GF-D8 (cell line): ENCODE results near the gene RAD51AP1.
"Not testable (repeated sequence)": the region's sequence is repeated elsewhere in the genome, so short reads cannot be mapped to it uniquely, and the experiment has no call there.

Source experiments
- DNase-seq: peaks from one replicate; lab custom pipeline; 2025; lab: John Stamatoyannopoulos, UW

RAD51AP1 gene, protein sequence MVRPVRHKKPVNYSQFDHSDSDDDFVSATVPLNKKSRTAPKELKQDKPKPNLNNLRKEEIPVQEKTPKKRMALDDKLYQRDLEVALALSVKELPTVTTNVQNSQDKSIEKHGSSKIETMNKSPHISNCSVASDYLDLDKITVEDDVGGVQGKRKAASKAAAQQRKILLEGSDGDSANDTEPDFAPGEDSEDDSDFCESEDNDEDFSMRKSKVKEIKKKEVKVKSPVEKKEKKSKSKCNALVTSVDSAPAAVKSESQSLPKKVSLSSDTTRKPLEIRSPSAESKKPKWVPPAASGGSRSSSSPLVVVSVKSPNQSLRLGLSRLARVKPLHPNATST

DNA sequence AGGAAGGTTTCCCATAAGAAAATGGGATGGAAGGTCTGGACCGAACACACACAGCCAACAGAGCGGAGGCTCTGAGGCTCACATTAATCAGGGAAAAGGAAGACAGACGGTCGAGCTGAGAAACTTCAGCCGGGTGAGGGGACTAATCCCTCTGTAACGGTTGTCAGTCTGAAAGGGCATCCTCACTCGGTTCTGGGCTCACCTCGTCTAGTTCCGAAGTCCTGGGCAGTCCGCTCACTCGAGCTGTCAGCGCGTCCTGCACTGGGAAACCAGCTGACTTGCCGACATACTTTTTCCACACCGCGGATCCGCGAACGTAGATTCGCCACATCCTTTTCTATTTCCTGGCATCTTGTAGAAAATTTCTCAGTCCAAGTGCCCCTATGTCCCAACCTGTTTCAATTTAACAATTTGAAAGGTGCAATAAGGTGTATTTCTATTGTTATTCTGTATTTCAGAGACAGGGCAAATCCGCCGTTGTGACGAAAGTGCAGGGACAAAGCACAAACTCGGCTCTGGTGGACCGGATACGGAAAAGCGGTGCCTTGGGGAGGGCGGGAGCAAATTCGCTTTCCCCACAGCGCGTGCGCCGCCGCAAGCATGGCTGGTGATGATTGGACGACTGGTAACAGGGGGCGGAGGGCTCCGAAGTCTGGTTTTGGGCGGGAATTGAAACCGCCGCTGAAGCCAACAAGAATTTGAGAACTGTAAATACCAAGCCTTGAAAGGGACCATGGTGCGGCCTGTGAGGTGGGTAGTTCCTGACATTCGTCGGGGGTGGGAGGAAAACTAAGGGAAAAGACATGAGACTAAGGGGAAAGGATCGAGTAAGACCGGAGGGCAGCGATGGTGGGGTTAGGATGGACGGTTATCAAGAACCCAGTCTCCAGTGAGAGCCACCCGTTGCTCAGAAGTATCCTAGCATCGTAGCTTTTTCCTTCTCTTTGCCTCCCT lies at the start of gene RAD51AP1:
TSS of gene RAD51AP1 (plus strand) at position 684 of the 954 bp plus-strand sequence. CDS start at position 734, 50 bp downstream.
- peak; percentile 90 for DNase-seq

DNA sequence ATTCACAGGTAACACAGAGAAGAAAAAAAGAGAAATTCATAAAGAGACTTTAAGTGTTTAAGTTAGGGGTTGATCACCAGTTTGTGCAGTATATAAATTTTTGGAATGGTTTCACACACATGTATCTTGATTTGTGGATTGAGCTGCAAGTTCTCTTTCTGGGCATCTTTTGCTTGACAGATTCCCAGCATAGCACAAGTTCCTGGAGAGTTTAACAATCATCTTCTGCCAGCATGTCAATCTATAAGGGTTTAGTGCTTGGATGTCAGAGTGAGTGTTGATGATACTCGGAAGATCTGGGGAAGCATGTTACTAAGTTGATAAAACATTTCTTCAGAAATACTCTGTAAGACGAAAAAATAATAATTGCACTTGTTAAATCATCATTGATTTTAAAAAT lies 49.1 kb upstream of the RAD51AP1 start:
- DNase-seq, result no peak

GRCh38 chr12:4490973-4491372 lies 47.7 kb upstream of the RAD51AP1 start:
- no peak for DNase-seq

DNA sequence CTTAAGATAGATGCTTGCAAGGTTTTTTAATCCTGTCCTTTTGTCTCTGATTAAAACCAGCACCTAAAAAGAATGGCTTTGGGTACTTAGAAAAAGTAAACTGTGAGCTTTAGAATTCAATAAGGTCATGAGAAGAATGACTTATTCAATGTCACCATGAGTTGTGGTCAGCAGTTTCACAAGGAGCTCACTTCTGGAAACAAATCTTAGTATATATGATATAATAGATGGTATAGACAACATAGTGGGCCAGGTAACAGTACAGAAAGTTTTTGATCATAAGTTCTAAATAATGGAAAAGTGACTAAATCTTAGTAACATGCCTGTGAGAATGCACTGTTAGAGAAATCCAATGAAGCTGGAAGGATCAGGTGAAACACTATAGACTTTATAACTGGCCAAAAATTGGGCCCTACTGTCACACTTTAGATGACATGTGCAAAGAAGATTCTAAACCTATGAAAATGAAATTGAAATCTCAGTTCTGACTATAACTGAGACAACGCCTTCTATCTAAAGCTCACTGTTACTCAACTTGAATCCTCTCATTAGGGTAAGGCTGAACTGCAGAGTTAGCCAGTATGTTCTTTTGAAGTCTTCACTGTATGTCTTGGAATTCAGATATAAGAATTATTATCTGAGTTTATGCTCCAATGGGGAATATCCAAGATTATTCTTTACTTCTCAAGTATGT lies 42.4 kb upstream of the RAD51AP1 start:
- DNase-seq, result no peak

DNA sequence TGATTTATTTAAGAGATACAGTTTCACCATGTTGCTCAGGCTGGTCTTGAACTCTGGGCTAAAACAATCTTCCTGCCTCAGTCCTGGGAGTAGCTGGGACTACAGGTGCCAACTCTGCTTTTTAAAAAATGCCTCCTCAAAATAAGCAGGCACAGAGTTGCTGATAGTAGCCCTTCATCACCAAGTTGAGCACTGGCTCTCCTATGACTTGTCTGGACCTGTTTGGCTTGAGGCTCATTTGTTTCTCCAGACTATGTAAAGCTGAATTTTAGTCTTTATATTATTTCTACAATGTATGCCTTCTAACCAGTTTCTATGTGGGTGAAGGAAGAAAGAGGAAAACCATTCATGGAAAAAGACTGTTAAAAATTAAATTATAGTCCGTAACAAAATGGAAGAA lies 39.5 kb upstream of the RAD51AP1 start:
- DNase-seq, result no peak

DNA sequence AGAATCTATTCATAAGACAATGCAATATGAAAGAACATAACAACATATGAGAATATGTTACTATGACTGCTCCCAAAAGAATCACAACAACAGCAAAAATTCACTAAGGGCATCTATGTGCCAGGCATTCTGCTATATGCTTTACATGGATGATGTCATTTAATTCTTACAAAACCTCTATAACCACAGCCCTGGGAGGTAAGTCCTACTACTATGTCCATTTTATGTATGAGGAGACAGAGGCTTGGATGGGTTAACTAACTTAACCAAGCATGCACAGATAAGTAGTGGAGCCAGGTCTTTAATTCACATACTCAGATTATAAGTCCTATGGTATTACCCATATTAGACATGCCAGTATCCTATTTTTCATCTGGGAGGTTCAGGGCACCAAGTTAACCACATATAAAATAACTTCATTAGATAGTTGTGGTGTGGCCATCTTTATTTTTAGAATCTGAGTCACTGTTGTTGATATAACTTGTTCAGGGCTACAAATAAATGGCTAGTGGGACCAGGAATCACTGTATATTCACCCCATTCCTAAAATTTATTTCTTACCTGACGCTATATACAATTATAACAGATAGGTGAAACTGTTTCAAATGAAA lies 33.2 kb upstream of the RAD51AP1 start:
- DNase-seq, result no peak

- no peak for DNase-seq
These were observed 32.3 kb upstream of the RAD51AP1 start for GRCh38 chr12:4506430-4506829.

- peak; percentile 11 for DNase-seq
These were observed 31.8 kb upstream of the RAD51AP1 start for GRCh38 chr12:4506870-4507269.

DNA sequence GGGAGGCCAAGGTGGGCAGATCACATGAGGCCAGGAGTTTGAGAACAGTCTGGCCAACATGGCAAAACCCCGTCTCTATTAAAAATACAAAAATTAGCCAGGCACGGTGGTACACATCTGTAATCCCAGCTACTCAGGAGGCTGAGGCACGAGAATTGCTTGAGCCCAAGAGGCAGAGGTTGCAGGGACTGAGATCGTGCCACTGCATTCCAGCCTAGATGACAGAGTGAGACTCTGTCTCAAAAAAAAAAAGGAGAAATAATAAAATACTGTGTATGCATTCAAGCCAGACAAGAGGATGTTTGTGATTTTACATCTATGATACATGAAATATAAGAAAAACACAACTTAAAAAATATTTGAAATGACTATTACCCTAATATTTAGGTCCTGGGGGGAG lies 30.2 kb upstream of the RAD51AP1 start:
- not testable (repeated sequence) for DNase-seq

DNA sequence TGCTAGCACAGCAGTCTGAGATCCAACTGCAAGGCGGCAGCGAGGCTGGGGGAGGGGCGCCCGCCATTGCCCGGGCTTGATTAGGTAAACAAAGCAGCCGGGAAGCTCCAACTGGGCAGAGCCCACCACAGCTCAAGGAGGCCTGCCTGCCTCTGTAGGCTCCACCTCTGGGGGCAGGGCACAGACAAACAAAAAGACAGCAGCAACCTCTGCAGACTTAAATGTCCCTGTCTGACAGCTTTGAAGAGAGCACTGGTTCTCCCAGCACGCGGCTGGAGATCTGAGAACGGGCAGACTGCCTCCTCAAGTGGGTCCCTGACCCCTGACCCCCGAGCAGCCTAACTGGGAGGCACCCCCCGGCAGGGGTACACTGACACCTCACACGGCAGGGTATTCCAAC lies 29.4 kb upstream of the RAD51AP1 start:
- DNase-seq, result not testable (repeated sequence)

- no peak for DNase-seq
These were observed 20.5 kb upstream of the RAD51AP1 start for GRCh38 chr12:4518106-4518728.

GRCh38 chr12:4523443-4523842 lies 15.2 kb upstream of the RAD51AP1 start:
- DNase-seq, result not testable (repeated sequence)

- DNase-seq, result no peak
These were observed 11.7 kb upstream of the RAD51AP1 start for GRCh38 chr12:4526923-4527546.

DNA sequence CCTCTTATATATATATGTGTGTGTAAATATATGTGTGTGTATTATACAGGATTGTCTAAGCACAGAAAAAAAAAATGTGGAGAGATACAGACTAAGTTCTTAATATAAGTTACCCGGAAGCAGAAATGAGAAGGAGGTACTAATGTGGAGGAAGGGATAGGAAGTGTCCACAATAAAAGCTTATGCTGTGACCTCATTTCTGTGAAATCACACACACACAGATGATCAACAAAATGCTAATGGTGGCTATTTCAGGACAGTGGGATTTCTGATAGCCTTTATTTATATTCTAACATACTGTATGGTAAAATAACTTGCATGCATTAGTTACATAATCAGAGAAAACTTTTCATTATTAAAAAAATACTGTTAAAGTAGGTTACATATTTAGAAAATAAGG lies 8.5 kb upstream of the RAD51AP1 start:
- DNase-seq, result no peak

DNA sequence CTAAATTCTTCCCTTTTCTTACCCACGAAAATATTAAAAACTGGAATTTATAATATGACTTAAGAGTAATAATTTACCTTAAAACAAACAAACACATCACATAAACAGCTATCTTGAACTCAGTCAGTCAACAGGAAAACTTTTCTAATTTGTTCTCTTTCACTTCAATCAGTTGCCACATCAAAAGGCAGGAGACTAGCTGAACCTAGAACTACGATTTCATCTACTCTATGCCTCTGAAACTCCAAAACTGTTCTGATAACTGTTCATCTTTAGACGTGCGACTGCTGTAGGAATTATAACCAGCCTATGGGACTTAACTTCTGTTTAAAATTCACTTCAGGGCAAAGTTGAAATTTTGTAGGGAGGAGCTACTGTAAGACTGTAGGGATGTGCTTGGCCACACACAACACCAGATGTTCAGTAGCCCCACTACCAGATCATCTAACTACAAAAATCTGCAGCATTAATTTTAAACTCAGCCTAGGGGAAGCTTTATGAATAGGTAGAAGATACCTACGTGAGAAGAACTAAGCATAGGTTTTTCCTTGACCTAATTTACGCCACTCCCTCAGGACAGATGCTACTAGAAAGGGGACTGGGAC lies 7.6 kb upstream of the RAD51AP1 start:
- DNase-seq, result no peak

GRCh38 chr12:4535092-4535491 lies 3.6 kb upstream of the RAD51AP1 start:
- DNase-seq, result no peak

DNA sequence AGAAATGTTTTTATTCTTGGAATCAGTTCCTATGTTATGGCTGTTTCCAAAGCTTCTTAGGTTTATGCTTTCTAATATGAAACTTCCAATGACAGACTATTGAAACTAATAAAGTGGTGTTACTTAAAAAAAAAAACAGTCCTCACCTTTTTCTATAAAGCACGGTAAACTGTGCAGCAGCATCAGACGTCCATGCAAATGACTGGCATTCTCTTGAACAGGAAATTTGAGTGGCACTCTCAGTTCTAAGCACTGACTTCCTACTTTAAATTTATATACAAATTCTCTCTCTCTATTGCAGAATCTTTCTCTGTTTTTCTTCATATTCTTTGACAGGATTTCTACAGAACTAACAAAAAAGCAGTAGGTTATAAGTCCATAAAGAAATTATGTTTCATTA lies 2.8 kb upstream of the RAD51AP1 start:
- DNase-seq, result no peak

DNA sequence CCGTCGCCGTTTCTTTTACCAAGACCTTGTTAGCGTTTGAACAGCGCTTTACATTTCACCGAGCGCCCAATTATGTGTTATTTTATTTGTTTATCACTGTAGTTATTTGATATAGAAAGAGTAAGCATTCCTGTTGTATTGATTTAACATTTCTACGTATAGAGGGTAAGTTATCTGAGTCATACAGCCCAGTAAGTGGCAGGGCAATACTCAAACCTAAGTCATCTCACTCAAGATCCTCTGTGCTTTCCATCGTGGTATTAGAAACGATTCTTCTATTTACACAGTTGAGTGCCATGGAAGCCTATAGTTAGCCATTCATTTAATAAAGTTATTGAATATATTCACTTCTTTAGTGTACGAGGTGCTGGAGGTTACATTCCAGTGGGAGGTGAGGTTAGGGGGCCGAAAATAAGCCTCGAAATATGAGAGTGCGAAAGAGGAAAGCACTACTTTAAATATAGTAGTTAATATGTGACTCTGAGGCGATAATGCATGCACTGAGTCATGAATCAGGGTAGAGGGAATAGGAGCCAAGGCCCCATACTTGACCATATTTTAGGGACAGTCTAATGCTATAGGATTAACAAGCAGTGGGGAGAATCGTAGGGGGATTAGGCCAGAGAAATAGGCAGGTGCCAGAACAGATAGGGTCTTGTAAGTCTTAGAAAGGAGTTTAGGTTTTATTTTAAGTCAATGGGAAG lies 629 bp downstream of the RAD51AP1 start:
- no peak for DNase-seq

DNA sequence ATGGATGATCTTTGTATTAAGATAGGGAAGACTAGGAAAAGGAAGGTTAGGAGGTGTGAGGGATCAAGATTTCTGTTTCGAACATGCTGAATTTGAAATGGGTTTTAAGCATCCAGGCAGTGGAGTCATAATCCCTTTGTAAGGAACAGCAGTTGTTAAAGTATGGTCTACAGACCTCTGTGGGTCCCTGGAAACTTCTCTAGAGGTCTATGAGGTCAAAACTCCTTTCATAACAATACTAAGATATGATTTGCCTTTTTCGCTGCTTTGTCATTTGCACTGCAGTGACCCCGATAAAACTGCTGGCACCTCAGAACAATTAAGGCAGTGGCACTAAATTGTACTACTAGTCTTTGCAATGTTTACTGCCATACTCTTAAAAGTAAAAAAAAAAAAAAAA lies 1.5 kb downstream of the RAD51AP1 start:
- DNase-seq, result no peak

- peak; percentile 44 for DNase-seq
These were observed 1.9 kb downstream of the RAD51AP1 start for GRCh38 chr12:4540638-4541037.
